SK-N-SH treated with all-trans-retinoic acid at 6 μM for 48 hours (cell line): ENCODE data around the gene CLDN14.
A peak's percentile ranks its signal among the peaks of the same experiment; 100 is the strongest.

ENCODE experiments used
- ATAC-seq: fragments of 200-7000 bp; cut with Tn5 transposase; 3 replicates; pipeline ENCODE4 v1.9.1; 2020; ENCODE audit warnings: mild to moderate bottlenecking, moderate library complexity
- ARNTL ChIP-seq: fragments of 450-650 bp; formaldehyde crosslinking; IDR thresholded peaks from 2 replicates; pipeline ENCODE4 v1.5.0; 2020; ENCODE audit warnings: low read depth, mild to moderate bottlenecking, moderate library complexity, borderline replicate concordance
- BACH2 ChIP-seq: fragments of 250-450 bp; sonication (Bioruptor Pico); IDR thresholded peaks from 2 replicates; pipeline ENCODE4 v1.9.0; 2021; ENCODE audit warnings: mild to moderate bottlenecking, borderline replicate concordance
- CREB5 ChIP-seq: fragments of 250-450 bp; sonication (Bioruptor Pico); IDR thresholded peaks from 2 replicates; pipeline ENCODE4 v1.5.1; 2020; ENCODE audit warnings: low read depth, mild to moderate bottlenecking, moderate library complexity
- CSDC2 ChIP-seq: fragments of 250-450 bp; sonication (Bioruptor Pico); IDR thresholded peaks from 2 replicates; pipeline ENCODE4 v1.5.0; 2020; ENCODE audit warnings: mild to moderate bottlenecking, moderate library complexity
- CSRNP3 ChIP-seq: fragments of 250-450 bp; sonication (Bioruptor Pico); IDR thresholded peaks from 2 replicates; pipeline ENCODE4 v1.5.1; 2021; ENCODE audit warnings: mild to moderate bottlenecking, moderate library complexity
- ESRRG ChIP-seq: fragments of 250-450 bp; sonication (Bioruptor Pico); IDR thresholded peaks from 2 replicates; pipeline ENCODE4 v1.6.1; 2021; ENCODE audit warnings: mild to moderate bottlenecking
- GLIS3 ChIP-seq: fragments of 250-450 bp; sonication (Bioruptor Pico); IDR thresholded peaks from 2 replicates; pipeline ENCODE4 v1.5.0; 2020; ENCODE audit warnings: mild to moderate bottlenecking, moderate library complexity
- ISL1 ChIP-seq: fragments of 250-450 bp; sonication (Bioruptor Pico); IDR thresholded peaks from 2 replicates; pipeline ENCODE4 v2.1.2; 2022; ENCODE audit warnings: mild to moderate bottlenecking, moderate library complexity
- OSR1 ChIP-seq: fragments of 250-450 bp; sonication (Bioruptor Pico); IDR thresholded peaks from 2 replicates; pipeline ENCODE4 v1.8.0; 2022; ENCODE audit warnings: moderate library complexity, mild to moderate bottlenecking, inconsistent platforms
- PATZ1 ChIP-seq: fragments of 250-450 bp; sonication (Bioruptor Pico); IDR thresholded peaks from 2 replicates; pipeline ENCODE4 v1.8.0; 2020; ENCODE audit warnings: mild to moderate bottlenecking, moderate library complexity, borderline replicate concordance
- POU6F1 ChIP-seq: fragments of 250-450 bp; sonication (Bioruptor Pico); IDR thresholded peaks from 2 replicates; pipeline ENCODE4 v1.8.0; 2021; ENCODE audit warnings: low read depth, mild to moderate bottlenecking, moderate library complexity, borderline replicate concordance
- PPARA ChIP-seq: fragments of 250-450 bp; sonication (Bioruptor Pico); IDR thresholded peaks from 2 replicates; pipeline ENCODE4 v1.5.0; 2020; ENCODE audit warnings: mild to moderate bottlenecking, borderline replicate concordance
- SNAI2 ChIP-seq: fragments of 250-450 bp; sonication (Bioruptor Pico); IDR thresholded peaks from 2 replicates; pipeline ENCODE4 v1.5.0; 2020; ENCODE audit warnings: mild to moderate bottlenecking, moderate library complexity
- TCF4 ChIP-seq: fragments of 250-450 bp; sonication (Bioruptor Pico); IDR thresholded peaks from 2 replicates; pipeline ENCODE4 v1.8.0; 2021; ENCODE audit warnings: mild to moderate bottlenecking, moderate library complexity, borderline replicate concordance
- TOX ChIP-seq: fragments of 250-450 bp; sonication (Bioruptor Pico); IDR thresholded peaks from 2 replicates; pipeline ENCODE4 v1.8.0; 2021; ENCODE audit warnings: mild to moderate bottlenecking, moderate library complexity, borderline replicate concordance
- TSHZ2 ChIP-seq: fragments of 250-450 bp; sonication (Bioruptor Pico); IDR thresholded peaks from 2 replicates; pipeline ENCODE4 v1.5.0; 2020; ENCODE audit warnings: mild to moderate bottlenecking, moderate library complexity
- ZC3H10 ChIP-seq: fragments of 250-450 bp; sonication (Bioruptor Pico); IDR thresholded peaks from 2 replicates; pipeline ENCODE4 v1.5.1; 2021; ENCODE audit warnings: mild to moderate bottlenecking, moderate library complexity
- ZFP3 ChIP-seq: fragments of 250-450 bp; sonication (Bioruptor Pico); IDR thresholded peaks from 2 replicates; pipeline ENCODE4 v1.5.0; 2020; ENCODE audit warnings: mild to moderate bottlenecking, moderate library complexity
- ZFP30 ChIP-seq: fragments of 450-650 bp; formaldehyde crosslinking; IDR thresholded peaks from 2 replicates; pipeline ENCODE4 v1.5.0; 2022; ENCODE audit warnings: mild to moderate bottlenecking, moderate library complexity
- ZNF565 ChIP-seq: fragments of 450-650 bp; formaldehyde crosslinking; conservative IDR thresholded peaks from 2 replicates; pipeline ENCODE4 v1.5.0; 2020; ENCODE audit warnings: low read depth, mild to moderate bottlenecking, moderate library complexity
- ZNF70 ChIP-seq: fragments of 450-650 bp; formaldehyde crosslinking; IDR thresholded peaks from 2 replicates; pipeline ENCODE4 v1.5.0; 2020; ENCODE audit warnings: mild to moderate bottlenecking, moderate library complexity
- ZNF8 ChIP-seq: fragments of 450-650 bp; formaldehyde crosslinking; IDR thresholded peaks from 2 replicates; pipeline ENCODE4 v1.5.0; 2020; ENCODE audit warnings: mild to moderate bottlenecking, moderate library complexity

CLDN14 gene

GRCh38 chr21:36479415-36480402, at the start of gene CLDN14:
CLDN14 (minus strand) TSS chr21:36480122; CDS start chr21:36461695, 18,427 bp downstream.
- ATAC-seq = peak; percentile 6; the same call in 1 of the 3 replicates
- TF ChIP-seq ZNF565 (CRISPR knock-in tag) = no peak
- no peak for TF ChIP-seq TSHZ2 (CRISPR knock-in tag)
- no peak for TF ChIP-seq GLIS3 (CRISPR knock-in tag)
- TF ChIP-seq CSRNP3 (CRISPR knock-in tag) = no peak
- no peak for TF ChIP-seq TOX (CRISPR knock-in tag)
- no peak for TF ChIP-seq ESRRG
- no peak for TF ChIP-seq ZFP30
- TF ChIP-seq POU6F1 (CRISPR knock-in tag) = no peak
- TF ChIP-seq ISL1 (CRISPR knock-in tag) = no peak
- TF ChIP-seq CSDC2 (CRISPR knock-in tag) = no peak
- no peak for TF ChIP-seq CREB5 (CRISPR knock-in tag)
- TF ChIP-seq BACH2 (CRISPR knock-in tag) = no peak
- no peak for TF ChIP-seq PATZ1 (CRISPR knock-in tag)
- no peak for TF ChIP-seq PPARA (CRISPR knock-in tag)
- no peak for TF ChIP-seq TCF4 (CRISPR knock-in tag)
- TF ChIP-seq ZNF70 (CRISPR knock-in tag) = no peak
- no peak for TF ChIP-seq SNAI2

- ATAC-seq = no peak
- TF ChIP-seq ARNTL (CRISPR knock-in tag) (no peak), TCF4 (CRISPR knock-in tag) (no peak), TOX (CRISPR knock-in tag) (no peak), BACH2 (CRISPR knock-in tag) (no peak), ZFP3 (no peak), OSR1 (CRISPR knock-in tag) (no peak), CSDC2 (CRISPR knock-in tag) (no peak)
These were observed 48.8 kb upstream of the CLDN14 start for GRCh38 chr21:36528716-36529115.

GRCh38 chr21:36527317-36527716, 47.4 kb upstream of the CLDN14 start:
- no peak for ATAC-seq
- TF ChIP-seq BACH2 (CRISPR knock-in tag) = no peak
- TF ChIP-seq ISL1 (CRISPR knock-in tag) = no peak
- TF ChIP-seq ZNF565 (CRISPR knock-in tag) = no peak
- TF ChIP-seq PPARA (CRISPR knock-in tag) = no peak
- no peak for TF ChIP-seq TSHZ2 (CRISPR knock-in tag)
- TF ChIP-seq ZC3H10 (CRISPR knock-in tag) = no peak
- TF ChIP-seq ZNF8 (CRISPR knock-in tag) = no peak
- no peak for TF ChIP-seq ZFP30
- TF ChIP-seq POU6F1 (CRISPR knock-in tag) = no peak
- no peak for TF ChIP-seq CSDC2 (CRISPR knock-in tag)
